ENCODE measurements around the gene AMOTL2. TPM values are rescaled to one million over a fixed set of nuclear protein-coding genes. Genes with fewer than 3 reads are reported as not detected.

The AMOTL2 gene
- 100 to 1,000 TPM in 3 of 4 donors, 10 to 100 TPM in 1; 93.2 to 226 (median 153) TPM for total RNA-seq

GRCh38 chr3:134374105-134374790 lies at the start of gene AMOTL2:
AMOTL2 (minus strand) TSS chr3:134374447; CDS start chr3:134371433, 3,014 bp downstream.
- peak within 1 kb of the TSS; percentile 76 to 88 for H3K4me3 ChIP-seq
- WGBS, 2 donors (ENCODE audit: low coverage in 1 of 2) = 1% methylated on average over 10 of the region's 78 CpGs; no CpG with 5 or more reads in 1 of the 2 donors
- no peaks in the 10 kb centered on the region for H3K27me3 ChIP-seq
- peak within 1 kb of the TSS; percentile 98 to 100 (median 99) for H3K27ac ChIP-seq
- peaks cover 0 to 29% of the 10 kb centered on the region in 2 donors for H3K36me3 ChIP-seq
- peak; percentile 88 for ATAC-seq
- H3K4me1 ChIP-seq = peaks cover 8 to 57% (median 32%) of the 10 kb centered on the region in 3 donors
- no peaks in the 10 kb centered on the region for H3K9me3 ChIP-seq
- TF ChIP-seq EP300 (IDR thresholded peaks at IDR 0.05) (no peak), CTCF (IDR thresholded peaks at IDR 0.05) (peak in 1 of 4 experiments; percentile 22), POLR2A (IDR thresholded peaks at IDR 0.05) (peak; percentile 98), POLR2AphosphoS5 (IDR thresholded peaks at IDR 0.05) (peak; percentile 98)

DNA sequence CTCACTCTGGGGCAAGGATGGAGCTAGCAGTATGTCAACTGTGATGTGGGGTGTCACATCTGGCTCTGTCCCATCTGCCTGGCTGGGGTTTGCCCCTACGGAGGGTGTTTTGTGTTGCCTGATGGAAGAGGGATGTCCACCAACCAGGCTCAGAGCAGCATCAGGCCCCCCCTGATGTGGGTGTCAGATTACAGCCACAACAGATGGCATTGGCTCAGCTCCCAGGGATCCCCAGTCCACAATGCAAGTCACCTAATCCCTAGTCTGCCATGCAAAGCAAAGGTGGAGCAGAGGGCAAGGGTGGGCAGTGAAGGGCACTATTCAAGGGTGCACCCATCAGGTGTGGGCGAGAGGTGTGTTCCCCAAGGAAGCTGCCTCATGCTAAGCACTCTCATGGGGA lies 48.9 kb upstream of the AMOTL2 start:
- H3K36me3 ChIP-seq = no peaks in the 10 kb centered on the region
- no peak for ATAC-seq
- no peaks in the 10 kb centered on the region for H3K9me3 ChIP-seq
- no peaks in the 10 kb centered on the region for H3K4me1 ChIP-seq
- 88% methylated on average over 1 of the region's 2 CpGs; no CpG with 5 or more reads in 1 of the 2 donors for WGBS, 2 donors (ENCODE audit: low coverage in 1 of 2)
- H3K27me3 ChIP-seq = no peaks in the 10 kb centered on the region
- no peak for TF ChIP-seq CTCF (IDR thresholded peaks at IDR 0.05)
- no peak overlapping the region for H3K4me3 ChIP-seq
- no peak overlapping the region for H3K27ac ChIP-seq

DNA sequence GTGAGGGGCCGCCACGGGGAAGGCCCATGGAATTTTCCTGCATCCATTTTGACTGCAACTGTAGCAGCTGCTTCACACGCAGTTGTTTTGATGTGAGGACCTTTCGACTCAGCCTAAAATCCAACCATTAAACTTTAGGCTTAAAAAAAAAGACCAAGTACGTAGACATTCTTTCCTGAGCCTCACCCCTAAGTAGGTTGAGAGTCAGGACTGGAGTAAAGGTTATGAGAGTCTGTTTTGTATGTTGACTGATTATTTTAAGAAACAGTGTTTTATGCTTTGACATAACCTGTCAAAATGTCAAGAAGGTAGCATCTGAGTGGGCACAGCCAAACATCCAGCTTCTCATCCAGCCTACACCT lies 45.7 kb upstream of the AMOTL2 start:
- WGBS, 2 donors (ENCODE audit: low coverage in 1 of 2) = 81 to 88% methylated on average over 4 to 5 of the region's 5 CpGs
- no peak overlapping the region for H3K27ac ChIP-seq
- H3K27me3 ChIP-seq = no peaks in the 10 kb centered on the region
- ATAC-seq = no peak
- H3K36me3 ChIP-seq = no peaks in the 10 kb centered on the region
- TF ChIP-seq EP300 (IDR thresholded peaks at IDR 0.05) (no peak), POLR2AphosphoS5 (IDR thresholded peaks at IDR 0.05) (no peak), CTCF (IDR thresholded peaks at IDR 0.05) (no peak), POLR2A (IDR thresholded peaks at IDR 0.05) (no peak)
- H3K4me1 ChIP-seq = no peaks in the 10 kb centered on the region
- H3K9me3 ChIP-seq = no peaks in the 10 kb centered on the region
- no peak overlapping the region for H3K4me3 ChIP-seq

DNA sequence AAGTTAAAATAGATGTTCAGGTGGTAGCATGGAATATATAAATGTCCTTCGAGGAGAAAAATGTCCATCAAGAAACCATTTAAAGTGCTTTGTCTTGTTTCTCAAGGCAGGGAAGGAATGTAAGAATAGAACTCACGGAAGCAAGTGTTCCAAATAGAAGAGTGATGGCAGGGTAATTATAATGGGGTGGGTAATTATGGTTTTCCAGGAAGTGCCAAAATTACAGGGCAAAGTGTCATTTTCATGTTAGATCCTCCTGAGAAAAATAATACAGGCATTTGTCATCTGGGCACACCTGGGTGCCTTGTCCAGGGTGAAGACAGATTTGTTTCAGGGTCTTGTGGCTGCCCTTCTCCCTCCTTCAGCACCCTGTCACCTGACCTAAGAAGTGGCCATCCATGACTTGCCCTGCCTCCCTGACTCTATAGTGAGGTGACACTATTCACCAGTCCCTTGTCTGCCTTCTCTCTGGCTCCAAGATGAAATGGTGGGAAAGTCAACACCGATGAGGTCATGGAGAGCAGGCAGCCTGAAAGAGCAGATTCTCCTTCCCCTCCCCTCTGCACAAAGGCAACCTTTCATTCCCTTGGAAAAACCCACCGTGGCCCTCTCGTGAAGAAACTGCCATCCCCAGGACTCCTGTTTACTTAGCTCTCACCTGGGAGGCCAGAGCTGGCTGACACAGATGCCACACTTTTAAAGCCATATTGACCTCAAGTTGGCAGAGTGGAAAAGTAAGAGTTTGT lies 45.1 kb upstream of the AMOTL2 start:
- H3K27me3 ChIP-seq = no peaks in the 10 kb centered on the region
- H3K36me3 ChIP-seq = no peaks in the 10 kb centered on the region
- H3K4me1 ChIP-seq = no peaks in the 10 kb centered on the region
- 70 to 72% methylated on average over 2 to 3 of the region's 5 CpGs for WGBS, 2 donors (ENCODE audit: low coverage in 1 of 2)
- no peak for TF ChIP-seq POLR2A (IDR thresholded peaks at IDR 0.05)
- TF ChIP-seq POLR2AphosphoS5 (IDR thresholded peaks at IDR 0.05) = no peak
- no peak for TF ChIP-seq CTCF (IDR thresholded peaks at IDR 0.05)
- TF ChIP-seq EP300 (IDR thresholded peaks at IDR 0.05) = no peak
- H3K9me3 ChIP-seq = no peaks in the 10 kb centered on the region
- H3K27ac ChIP-seq = no peak overlapping the region
- no peak overlapping the region for H3K4me3 ChIP-seq
- no peak for ATAC-seq

Data from gastroesophageal sphincter (tissue), 4 donors.